Lung (tissue), 12 donors: ENCODE results near the gene EPB41L2. TPM values are rescaled to one million over a fixed set of nuclear protein-coding genes. Genes with fewer than 3 reads are reported as not detected.
A peak's percentile ranks its signal among the peaks of the same experiment; 100 is the strongest.
"Not testable (repeated sequence)": the region's sequence is repeated elsewhere in the genome, so short reads cannot be mapped to it uniquely, and the experiment has no call there.

ENCODE experiments used
- ATAC-seq: fragments of 200-7000 bp; cut with Tn5 transposase; one replicate; pipeline ENCODE4 v1.9.1; 2020; ENCODE audit warnings: moderate number of reproducible peaks; ENCODE audit not compliant: insufficient read depth, low FRiP score
- DNase-seq, 3 donors: peaks; one replicate each; pipeline ENCODE4 v3.0.0-alpha.2; 2013 to 2017
- H3K27ac ChIP-seq, 2 donors: one replicate each; pipeline ENCODE4 v1.5.1; 2013; ENCODE audit warnings: mild to moderate bottlenecking in 2 of 2, moderate library complexity in 2 of 2, control low read depth in 1 of 2, inconsistent platforms in 1 of 2, low read depth in 1 of 2, low read length in 1 of 2
- H3K27me3 ChIP-seq, 3 donors: one replicate each; pipeline ENCODE4 v1.5.1; 2013; ENCODE audit warnings: low read length in 2 of 3; ENCODE audit not compliant: control insufficient read depth in 3 of 3, insufficient read depth in 3 of 3
- H3K36me3 ChIP-seq, 4 donors: one replicate each; pipeline ENCODE4 v1.5.1; 2013; ENCODE audit warnings: low read length in 4 of 4, mild to moderate bottlenecking in 1 of 4, moderate library complexity in 1 of 4; ENCODE audit not compliant: control insufficient read depth in 4 of 4, insufficient read depth in 4 of 4
- H3K4me1 ChIP-seq, 5 donors: one replicate each; pipeline ENCODE4 v1.5.1; 2013; ENCODE audit warnings: low read length in 5 of 5, mild to moderate bottlenecking in 2 of 5, moderate library complexity in 1 of 5; ENCODE audit not compliant: control insufficient read depth in 5 of 5, insufficient read depth in 5 of 5
- H3K4me3 ChIP-seq: one replicate; pipeline ENCODE4 v1.5.1; 2013; ENCODE audit warnings: mild to moderate bottlenecking, control low read depth, moderate library complexity
- H3K9ac ChIP-seq, 2 donors: one replicate each; pipeline ENCODE4 v1.5.1; 2013; ENCODE audit warnings: low read length in 2 of 2, control low read depth in 1 of 2; ENCODE audit not compliant: insufficient read depth in 1 of 2
- H3K9me3 ChIP-seq, 4 donors: one replicate each; pipeline ENCODE4 v1.5.1; 2013; ENCODE audit warnings: low read length in 3 of 4, mild to moderate bottlenecking in 1 of 4, moderate library complexity in 1 of 4; ENCODE audit not compliant: control insufficient read depth in 4 of 4, insufficient read depth in 3 of 4
- CTCF ChIP-seq: IDR thresholded peaks from 2 replicates; pipeline ENCODE4 v1.5.1; 2012; ENCODE audit warnings: mild to moderate bottlenecking; ENCODE audit errors: control extremely low read depth, extremely low read depth
- WGBS, 2 donors: extraction: QIAGEN DNeasy Blood & Tissue Kit; methylation state at CpG; one replicate each; pipeline ENCODE4 v1.1.7; 2013; 5-methylcytosine and 5-hydroxymethylcytosine counted together
- polyA plus RNA-seq, 2 donors: library from polyadenylated mRNA; stranded (reverse); fragments of 200-250 nt; gene quantifications; one replicate each; pipeline ENCODE4 v1.2.1, GENCODE V29; 2013
- total RNA-seq, 2 donors: library from RNA; depleted of rRNA in 1 of 2; stranded (reverse); fragments of >200 nt in 1 of 2; gene quantifications; one replicate each; pipeline ENCODE4 v1.2.1, GENCODE V29; 2014 to 2021
- donor health status: control.
- donor health status: control.
- donor health status: Bipolar disorder and iron deficiency.
- donor health status: healthy.
- donor health status: DM: yes; HTN: yes; CAD: no.

The EPB41L2 gene
- total and polyA plus RNA-seq, 4 donors = 21.9 to 265 (median 52.7) TPM

- no peaks in the 10 kb centered on the region for H3K36me3 ChIP-seq
- H3K4me3 ChIP-seq = no peak overlapping the region
- H3K9me3 ChIP-seq = peaks cover 0 to under 1% (median 0%) of the 10 kb centered on the region in 4 donors
- H3K27ac ChIP-seq = no peak overlapping the region
- TF ChIP-seq CTCF = no peak
- no peaks in the 10 kb centered on the region for H3K27me3 ChIP-seq
- H3K4me1 ChIP-seq = peaks cover 0 to 48% (median 12%) of the 10 kb centered on the region in 5 donors
- ATAC-seq (no peak), DNase-seq (peak; percentile 63 to 88 (median 86))
- WGBS, 2 donors = 29 to 37% methylated on average over 2 of the region's 2 CpGs
- H3K9ac ChIP-seq = peak overlapping the region in 1 of 2 donors; percentile 81
Measured at GRCh38 chr6:131013495-131013894, 49.5 kb downstream of the EPB41L2 start.

- 94 to 95% methylated on average over 2 of the region's 2 CpGs for WGBS, 2 donors
- Histone ChIP-seq H3K27ac (no peak overlapping the region), H3K27me3 (no peaks in the 10 kb centered on the region), H3K9ac (no peak overlapping the region), H3K9me3 (peaks cover 0 to 9% (median 3%) of the 10 kb centered on the region in 4 donors), H3K4me1 (peaks cover 0 to 35% (median 9%) of the 10 kb centered on the region in 5 donors), H3K36me3 (peaks cover 0 to 1% (median 0%) of the 10 kb centered on the region in 4 donors), H3K4me3 (no peak overlapping the region)
- no peak for TF ChIP-seq CTCF
- DNase-seq (no peak), ATAC-seq (no peak)
Measured at GRCh38 chr6:131009790-131010189, 53.3 kb downstream of the EPB41L2 start.

GRCh38 chr6:131008965-131009364 lies 54.1 kb downstream of the EPB41L2 start:
- H3K36me3 ChIP-seq, H3K27me3 ChIP-seq, ATAC-seq, H3K27ac ChIP-seq, DNase-seq, H3K4me3 ChIP-seq, H3K9me3 ChIP-seq, H3K9ac ChIP-seq: not testable (repeated sequence)
- 90 to 96% methylated on average over 2 of the region's 2 CpGs for WGBS, 2 donors
- peaks cover 3 to 33% (median 17%) of the 10 kb centered on the region in 5 donors for H3K4me1 ChIP-seq

GRCh38 chr6:131007964-131008363 lies 55.1 kb downstream of the EPB41L2 start:
- peaks cover 4 to 33% (median 23%) of the 10 kb centered on the region in 5 donors for H3K4me1 ChIP-seq
- not testable (repeated sequence) for H3K9ac ChIP-seq, H3K4me3 ChIP-seq, DNase-seq, H3K27ac ChIP-seq, H3K27me3 ChIP-seq, H3K36me3 ChIP-seq, H3K9me3 ChIP-seq, ATAC-seq
- WGBS, 2 donors = 79 to 89% methylated on average over 5 of the region's 5 CpGs
